ENCODE results near the gene MANSC1.

MANSC1 gene

GRCh38 chr12:12349711-12350665 lies at the start of gene MANSC1:
Gene MANSC1, minus strand, starts transcription at chr12:12350242. Its CDS starts 6,928 bp downstream, at chr12:12343314.
- Histone ChIP-seq H3K9me3 (ENCODE audit: low read depth, low read length) (no peaks in the 10 kb centered on the region), H3K9ac (ENCODE audit: insufficient read length) (peak within 1 kb of the TSS; percentile 37), H3K27ac (no peak within 1 kb of the TSS), H3K4me3 (peak within 1 kb of the TSS; percentile 76), H3K36me3 (ENCODE audit: insufficient read depth, low read length) (no peaks in the 10 kb centered on the region)
- TF ChIP-seq FOXP2 (optimal IDR thresholded peaks at IDR 0.05; ENCODE audit: control extremely low read depth, extremely low read length, insufficient read depth) (no peak), EZH2 (IDR thresholded peaks at IDR 0.05) (no peak), POLR2AphosphoS5 (IDR thresholded peaks at IDR 0.05; ENCODE audit: borderline replicate concordance, low read depth, low read length) (no peak)
- no peak for DNase-seq (ENCODE audit: low read depth, low spot score)

GRCh38 chr12:12399161-12399560 lies 49.1 kb upstream of the MANSC1 start:
- H3K36me3 ChIP-seq (ENCODE audit: insufficient read depth, low read length) = no peaks in the 10 kb centered on the region
- DNase-seq (ENCODE audit: low read depth, low spot score) = no peak
- no peak overlapping the region for H3K4me3 ChIP-seq

GRCh38 chr12:12398026-12398859 lies 48.2 kb upstream of the MANSC1 start:
- H3K9me3 ChIP-seq (ENCODE audit: low read depth, low read length) = no peaks in the 10 kb centered on the region
- H3K4me3 ChIP-seq = no peak overlapping the region
- no peaks in the 10 kb centered on the region for H3K36me3 ChIP-seq (ENCODE audit: insufficient read depth, low read length)
- no peak overlapping the region for H3K9ac ChIP-seq (ENCODE audit: insufficient read length)
- DNase-seq (ENCODE audit: low read depth, low spot score) = no peak
- TF ChIP-seq EZH2 (IDR thresholded peaks at IDR 0.05) (no peak), FOXP2 (optimal IDR thresholded peaks at IDR 0.05; ENCODE audit: control extremely low read depth, extremely low read length, insufficient read depth) (no peak), POLR2AphosphoS5 (IDR thresholded peaks at IDR 0.05; ENCODE audit: borderline replicate concordance, low read depth, low read length) (no peak)
- no peak overlapping the region for H3K27ac ChIP-seq

More at GRCh38 chr12:12399161-12399560, 49.1 kb upstream of the MANSC1 start:
- H3K9me3 ChIP-seq (ENCODE audit: low read depth, low read length) = no peaks in the 10 kb centered on the region
- no peak overlapping the region for H3K27ac ChIP-seq
- no peak overlapping the region for H3K9ac ChIP-seq (ENCODE audit: insufficient read length)
- TF ChIP-seq FOXP2 (optimal IDR thresholded peaks at IDR 0.05; ENCODE audit: control extremely low read depth, extremely low read length, insufficient read depth) (no peak), POLR2AphosphoS5 (IDR thresholded peaks at IDR 0.05; ENCODE audit: borderline replicate concordance, low read depth, low read length) (no peak), EZH2 (IDR thresholded peaks at IDR 0.05) (no peak)

- H3K9me3 ChIP-seq (ENCODE audit: low read depth, low read length) = no peaks in the 10 kb centered on the region
- H3K36me3 ChIP-seq (ENCODE audit: insufficient read depth, low read length) = no peaks in the 10 kb centered on the region
- H3K9ac ChIP-seq (ENCODE audit: insufficient read length) = no peak overlapping the region
- no peak for DNase-seq (ENCODE audit: low read depth, low spot score)
- H3K4me3 ChIP-seq = no peak overlapping the region
- TF ChIP-seq POLR2AphosphoS5 (IDR thresholded peaks at IDR 0.05; ENCODE audit: borderline replicate concordance, low read depth, low read length) = no peak
- TF ChIP-seq FOXP2 (optimal IDR thresholded peaks at IDR 0.05; ENCODE audit: control extremely low read depth, extremely low read length, insufficient read depth) = no peak
- TF ChIP-seq EZH2 (IDR thresholded peaks at IDR 0.05) = no peak
- no peak overlapping the region for H3K27ac ChIP-seq
Observed at GRCh38 chr12:12397184-12397583, 47.1 kb upstream of the MANSC1 start.

- DNase-seq (ENCODE audit: low read depth, low spot score) = no peak
- H3K9ac ChIP-seq (ENCODE audit: insufficient read length) = no peak overlapping the region
- no peaks in the 10 kb centered on the region for H3K9me3 ChIP-seq (ENCODE audit: low read depth, low read length)
- H3K36me3 ChIP-seq (ENCODE audit: insufficient read depth, low read length) = no peaks in the 10 kb centered on the region
- no peak for TF ChIP-seq FOXP2 (optimal IDR thresholded peaks at IDR 0.05; ENCODE audit: control extremely low read depth, extremely low read length, insufficient read depth)
- no peak for TF ChIP-seq EZH2 (IDR thresholded peaks at IDR 0.05)
- no peak for TF ChIP-seq POLR2AphosphoS5 (IDR thresholded peaks at IDR 0.05; ENCODE audit: borderline replicate concordance, low read depth, low read length)
- H3K27ac ChIP-seq = no peak overlapping the region
- H3K4me3 ChIP-seq = no peak overlapping the region
Observed at GRCh38 chr12:12396694-12397093, 46.7 kb upstream of the MANSC1 start.

- Histone ChIP-seq H3K4me3 (no peak overlapping the region), H3K9me3 (ENCODE audit: low read depth, low read length) (no peaks in the 10 kb centered on the region), H3K36me3 (ENCODE audit: insufficient read depth, low read length) (no peaks in the 10 kb centered on the region), H3K9ac (ENCODE audit: insufficient read length) (no peak overlapping the region), H3K27ac (no peak overlapping the region)
- no peak for TF ChIP-seq POLR2AphosphoS5 (IDR thresholded peaks at IDR 0.05; ENCODE audit: borderline replicate concordance, low read depth, low read length)
- TF ChIP-seq FOXP2 (optimal IDR thresholded peaks at IDR 0.05; ENCODE audit: control extremely low read depth, extremely low read length, insufficient read depth) = no peak
- TF ChIP-seq EZH2 (IDR thresholded peaks at IDR 0.05) = no peak
- DNase-seq (ENCODE audit: low read depth, low spot score) = no peak
Observed at GRCh38 chr12:12393171-12393570, 43.1 kb upstream of the MANSC1 start.

- Histone ChIP-seq H3K27ac (no peak overlapping the region), H3K36me3 (ENCODE audit: insufficient read depth, low read length) (no peaks in the 10 kb centered on the region), H3K9ac (ENCODE audit: insufficient read length) (no peak overlapping the region), H3K9me3 (ENCODE audit: low read depth, low read length) (no peaks in the 10 kb centered on the region), H3K4me3 (no peak overlapping the region)
- TF ChIP-seq EZH2 (IDR thresholded peaks at IDR 0.05) (no peak), POLR2AphosphoS5 (IDR thresholded peaks at IDR 0.05; ENCODE audit: borderline replicate concordance, low read depth, low read length) (no peak), FOXP2 (optimal IDR thresholded peaks at IDR 0.05; ENCODE audit: control extremely low read depth, extremely low read length, insufficient read depth) (no peak)
- no peak for DNase-seq (ENCODE audit: low read depth, low spot score)
Observed at GRCh38 chr12:12392413-12392812, 42.4 kb upstream of the MANSC1 start.

- no peak overlapping the region for H3K9ac ChIP-seq (ENCODE audit: insufficient read length)
- no peaks in the 10 kb centered on the region for H3K36me3 ChIP-seq (ENCODE audit: insufficient read depth, low read length)
- DNase-seq (ENCODE audit: low read depth, low spot score) = no peak
- no peaks in the 10 kb centered on the region for H3K9me3 ChIP-seq (ENCODE audit: low read depth, low read length)
- TF ChIP-seq EZH2 (IDR thresholded peaks at IDR 0.05) = no peak
- TF ChIP-seq POLR2AphosphoS5 (IDR thresholded peaks at IDR 0.05; ENCODE audit: borderline replicate concordance, low read depth, low read length) = no peak
- TF ChIP-seq FOXP2 (optimal IDR thresholded peaks at IDR 0.05; ENCODE audit: control extremely low read depth, extremely low read length, insufficient read depth) = no peak
- no peak overlapping the region for H3K27ac ChIP-seq
- no peak overlapping the region for H3K4me3 ChIP-seq
Observed at GRCh38 chr12:12387501-12387900, 37.5 kb upstream of the MANSC1 start.

Data from SK-N-MC (cell line).